HCT116 (cell line): Measurements from ENCODE around the gene ZSWIM4. TPM values are rescaled to one million over a fixed set of nuclear protein-coding genes. Genes with fewer than 3 reads are reported as not detected.
A peak's percentile ranks its signal among the peaks of the same experiment; 100 is the strongest.

Experiments
- ATAC-seq: fragments of 200-7000 bp; cut with Tn5 transposase; 2 replicates; pipeline ENCODE4 v1.9.1; 2020; ENCODE audit warnings: mild to moderate bottlenecking, moderate library complexity
- BruUV-seq: library from RNA; stranded (reverse); fragments of 400-500 nt; replicated peaks from 2 replicates; lab custom pipeline; 2021; lab: Mats Ljungman, UMichigan
- CTCF ChIA-PET: fragments of 300-600 bp; sonication (Branson Sonifier 250); formaldehyde crosslinking; loops from one replicate; lab custom pipeline; 2021; ENCODE audit warnings: antibody characterized with exemption; lab: Charles Lee
- POLR2A ChIA-PET: fragments of 300-600, 350-600 bp; sonication (Branson Sonifier 250); formaldehyde crosslinking; loops from one replicate; lab custom pipeline; 2021; ENCODE audit warnings: antibody characterized with exemption; lab: Charles Lee
- RAD21 ChIA-PET, 2 experiments: fragments of 300-600 bp; sonication (Branson Sonifier 250); formaldehyde crosslinking; loops; one replicate each; lab custom pipeline; 2023; ENCODE audit warnings: low total read pairs in 2 of 2; ENCODE audit not compliant: uncharacterized antibody in 2 of 2, unreplicated experiment in 2 of 2, low non-redundant PET in 1 of 2; lab: Charles Lee
- DNase-seq: peaks from one replicate; pipeline ENCODE4 v3.0.0-alpha.2; 2010; ENCODE audit warnings: low read depth, low spot score
- H2AFZ ChIP-seq: fragments of 200-600 bp; shearing (Covaris generic), sonication (generic); 2 replicates; pipeline ENCODE4 v1.6.1; 2017; ENCODE audit warnings: low read depth, mixed run types, mixed read lengths, antibody characterized with exemption, low read length; ENCODE audit not compliant: poor library complexity, severe bottlenecking
- H3K27ac ChIP-seq: 2 replicates; pipeline ENCODE4 v1.5.1; 2012; ENCODE audit warnings: low read depth, low read length
- H3K27me3 ChIP-seq: fragments of 200-600 bp; sonication (generic); 2 replicates; pipeline ENCODE4 v1.6.1; 2016; ENCODE audit warnings: mixed run types, low read length, mixed read lengths; ENCODE audit not compliant: insufficient read depth
- H3K36me3 ChIP-seq, 2 experiments: fragments of 200-500 bp in 1 of 2; fragments of 200-600 bp in 1 of 2; sonication (Bioruptor generic) in 1 of 2; sonication (generic) in 1 of 2; 2 replicates each; pipeline versions ENCODE4 v1.5.1 to v1.6.1; 2014 to 2016; ENCODE audit warnings: low read length in 2 of 2, inconsistent platforms in 1 of 2, mixed read lengths in 1 of 2, mixed run types in 1 of 2; ENCODE audit not compliant: insufficient read depth in 2 of 2, control insufficient read depth in 1 of 2
- H3K4me1 ChIP-seq, 2 experiments: fragments of 200-600 bp in 1 of 2; sonication (generic) in 1 of 2; 2 replicates each; pipeline versions ENCODE4 v1.5.1 to v1.6.1; 2012 to 2017; ENCODE audit warnings: low read length in 2 of 2, inconsistent platforms in 1 of 2, mild to moderate bottlenecking in 1 of 2, mixed read lengths in 1 of 2, mixed run types in 1 of 2, moderate library complexity in 1 of 2; ENCODE audit not compliant: insufficient read depth in 2 of 2, control insufficient read depth in 1 of 2
- H3K4me2 ChIP-seq: fragments of 200-600 bp; sonication (generic); 2 replicates; pipeline ENCODE4 v1.6.1; 2017; ENCODE audit warnings: mixed run types, low read length, mixed read lengths
- H3K4me3 ChIP-seq, 2 experiments: fragments of 200-600 bp in 1 of 2; sonication (generic) in 1 of 2; replicated peaks in 1 of 2; 2 replicates each; pipeline ENCODE4 v1.5.1; 2011 to 2016; ENCODE audit warnings: low read length in 2 of 2, control low read depth in 1 of 2, low read depth in 1 of 2, mild to moderate bottlenecking in 1 of 2, mixed read lengths in 1 of 2, mixed run types in 1 of 2
- H3K79me2 ChIP-seq: fragments of 200-600 bp; sonication (generic); 2 replicates; pipeline ENCODE4 v1.6.1; 2017; ENCODE audit warnings: mild to moderate bottlenecking, mixed run types, low read length, moderate library complexity, mixed read lengths; ENCODE audit not compliant: insufficient read depth
- H3K9ac ChIP-seq: fragments of 200-600 bp; sonication (generic); 2 replicates; pipeline ENCODE4 v1.6.1; 2016; ENCODE audit warnings: low read length, mixed read lengths
- H3K9me2 ChIP-seq: fragments of 200-600 bp; sonication (generic), shearing (Covaris generic); 2 replicates; pipeline ENCODE4 v1.6.1; 2017; ENCODE audit warnings: mixed run types, mild to moderate bottlenecking, moderate library complexity; ENCODE audit not compliant: insufficient read depth
- H3K9me3 ChIP-seq, 2 experiments: fragments of 200-500 bp in 1 of 2; fragments of 200-600 bp in 1 of 2; sonication (Bioruptor generic) in 1 of 2; sonication (generic) in 1 of 2; 2 replicates each; pipeline ENCODE4 v1.6.1; 2014 to 2017; ENCODE audit warnings: low read length in 2 of 2, mixed read lengths in 2 of 2, inconsistent platforms in 1 of 2, low read depth in 1 of 2, mild to moderate bottlenecking in 1 of 2, mixed run types in 1 of 2, moderate library complexity in 1 of 2; ENCODE audit not compliant: control insufficient read depth in 1 of 2, insufficient read depth in 1 of 2
- H4K20me1 ChIP-seq: fragments of 200-600 bp; sonication (generic), shearing (Covaris generic); 2 replicates; pipeline ENCODE4 v1.6.1; 2017; ENCODE audit warnings: mixed run types, mild to moderate bottlenecking, moderate library complexity; ENCODE audit not compliant: insufficient read depth
- CBX3 ChIP-seq: IDR thresholded peaks from 2 replicates; pipeline ENCODE4 v1.6.1; 2012; ENCODE audit warnings: low read depth
- ELF1 ChIP-seq: IDR thresholded peaks from 2 replicates; pipeline ENCODE4 v1.6.1; 2012; ENCODE audit warnings: low read depth, borderline replicate concordance
- EZH2 ChIP-seq: fragments of 200-600 bp; sonication (generic); IDR thresholded peaks from 2 replicates; pipeline ENCODE4 v1.6.1; 2017; ENCODE audit warnings: antibody characterized with exemption, mixed run types
- FOSL1 ChIP-seq: IDR thresholded peaks from 2 replicates; pipeline ENCODE4 v1.6.1; 2012; ENCODE audit warnings: low read depth
- JUND ChIP-seq: IDR thresholded peaks from 2 replicates; pipeline ENCODE4 v1.6.1; 2012
- POLR2A ChIP-seq: IDR thresholded peaks from 2 replicates; pipeline ENCODE4 v1.7.0; 2011; ENCODE audit warnings: borderline replicate concordance; ENCODE audit not compliant: insufficient read depth, insufficient read length; ENCODE audit errors: extremely low read depth
- SP1 ChIP-seq: IDR thresholded peaks from 2 replicates; pipeline ENCODE4 v1.6.1; 2012; ENCODE audit warnings: low read depth
- YY1 ChIP-seq: IDR thresholded peaks from 2 replicates; pipeline ENCODE4 v1.6.1; 2011; ENCODE audit warnings: low read length, low read depth, moderate library complexity, mild to moderate bottlenecking; ENCODE audit not compliant: insufficient replicate concordance; ENCODE audit errors: extremely low read depth
- ZFX ChIP-seq: fragments of 450-650 bp; IDR thresholded peaks from 2 replicates; pipeline ENCODE4 v1.6.1; 2017
- intact Hi-C: fragments of 100-400 bp; cut with micrococcal nuclease; formaldehyde crosslinking; loops from 2 replicates; pipeline ENCODE4 v1.10.0; 2022
- total RNA-seq: library from RNA; stranded (reverse); gene quantifications from one replicate; pipeline ENCODE4 v1.2.1, GENCODE V29; 2021; ENCODE audit not compliant: unreplicated experiment
- TF ChIP-seq, protein P1 (sequence below), 3 experiments: fragments of 200-600 bp in 1 of 3; sonication (generic) in 1 of 3; IDR thresholded peaks in 2 of 3; conservative IDR thresholded peaks in 1 of 3; 2 replicates each; pipeline ENCODE4 v1.5.1; 2012 to 2017; ENCODE audit warnings: low read depth in 2 of 3, low read length in 2 of 3, antibody characterized with exemption in 1 of 3, borderline replicate concordance in 1 of 3, control low read depth in 1 of 3, mild to moderate bottlenecking in 1 of 3, mixed read lengths in 1 of 3, mixed run types in 1 of 3, moderate library complexity in 1 of 3; ENCODE audit not compliant: insufficient read depth in 1 of 3
- TF ChIP-seq, protein P2 (sequence below): IDR thresholded peaks from 2 replicates; pipeline ENCODE4 v1.6.1; 2012
- TF ChIP-seq, protein P3 (sequence below): IDR thresholded peaks from 2 replicates; pipeline ENCODE4 v1.6.1; 2011; ENCODE audit warnings: mild to moderate bottlenecking, low read length, moderate library complexity; ENCODE audit not compliant: insufficient replicate concordance; ENCODE audit errors: extremely low read depth
- TF ChIP-seq, protein P4 (sequence below): IDR thresholded peaks from 2 replicates; pipeline ENCODE4 v1.6.1; 2012; ENCODE audit warnings: low read depth

ZSWIM4 gene
- total RNA-seq, 1 experiment from 2014 or later: 9.8 TPM

DNA sequence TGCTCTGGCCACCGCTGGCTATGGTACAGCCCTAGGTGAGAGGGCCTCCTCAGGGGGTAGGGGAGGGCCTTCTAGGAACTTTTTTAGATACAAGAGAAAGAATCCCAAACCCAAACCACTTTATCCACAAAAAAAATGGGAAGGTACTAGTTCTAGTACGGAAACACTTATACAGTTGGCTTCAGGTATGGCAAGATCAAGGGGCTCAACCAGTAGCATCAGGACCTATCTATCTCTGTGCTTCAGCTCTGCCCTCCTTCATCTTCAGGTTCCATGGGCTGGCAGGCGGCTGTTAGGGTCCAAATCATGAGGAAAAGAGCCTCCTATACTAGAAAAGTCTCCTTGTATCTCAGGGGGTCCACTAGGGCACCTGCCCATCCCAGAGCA, 29.2 kb upstream of the ZSWIM4 start:
- H3K27ac ChIP-seq: no peak overlapping the region
- ChIA-PET POLR2A (no interaction called here), CTCF (no interaction called here)
- H3K9me3 ChIP-seq: no peaks in the 10 kb centered on the region
- TF ChIP-seq, protein P1, sequence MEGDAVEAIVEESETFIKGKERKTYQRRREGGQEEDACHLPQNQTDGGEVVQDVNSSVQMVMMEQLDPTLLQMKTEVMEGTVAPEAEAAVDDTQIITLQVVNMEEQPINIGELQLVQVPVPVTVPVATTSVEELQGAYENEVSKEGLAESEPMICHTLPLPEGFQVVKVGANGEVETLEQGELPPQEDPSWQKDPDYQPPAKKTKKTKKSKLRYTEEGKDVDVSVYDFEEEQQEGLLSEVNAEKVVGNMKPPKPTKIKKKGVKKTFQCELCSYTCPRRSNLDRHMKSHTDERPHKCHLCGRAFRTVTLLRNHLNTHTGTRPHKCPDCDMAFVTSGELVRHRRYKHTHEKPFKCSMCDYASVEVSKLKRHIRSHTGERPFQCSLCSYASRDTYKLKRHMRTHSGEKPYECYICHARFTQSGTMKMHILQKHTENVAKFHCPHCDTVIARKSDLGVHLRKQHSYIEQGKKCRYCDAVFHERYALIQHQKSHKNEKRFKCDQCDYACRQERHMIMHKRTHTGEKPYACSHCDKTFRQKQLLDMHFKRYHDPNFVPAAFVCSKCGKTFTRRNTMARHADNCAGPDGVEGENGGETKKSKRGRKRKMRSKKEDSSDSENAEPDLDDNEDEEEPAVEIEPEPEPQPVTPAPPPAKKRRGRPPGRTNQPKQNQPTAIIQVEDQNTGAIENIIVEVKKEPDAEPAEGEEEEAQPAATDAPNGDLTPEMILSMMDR (IDR thresholded peaks at IDR 0.05 in 2 of 3, conservative IDR thresholded peaks at IDR 0.05 in 1 of 3; ENCODE audit: borderline replicate concordance in 1 of 3, insufficient read depth in 1 of 3, low read depth in 2 of 3, low read length in 2 of 3): no peak
- TF ChIP-seq FOSL1: no peak
- TF ChIP-seq, protein P2, sequence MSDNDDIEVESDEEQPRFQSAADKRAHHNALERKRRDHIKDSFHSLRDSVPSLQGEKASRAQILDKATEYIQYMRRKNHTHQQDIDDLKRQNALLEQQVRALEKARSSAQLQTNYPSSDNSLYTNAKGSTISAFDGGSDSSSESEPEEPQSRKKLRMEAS: no peak
- TF ChIP-seq, protein P3, sequence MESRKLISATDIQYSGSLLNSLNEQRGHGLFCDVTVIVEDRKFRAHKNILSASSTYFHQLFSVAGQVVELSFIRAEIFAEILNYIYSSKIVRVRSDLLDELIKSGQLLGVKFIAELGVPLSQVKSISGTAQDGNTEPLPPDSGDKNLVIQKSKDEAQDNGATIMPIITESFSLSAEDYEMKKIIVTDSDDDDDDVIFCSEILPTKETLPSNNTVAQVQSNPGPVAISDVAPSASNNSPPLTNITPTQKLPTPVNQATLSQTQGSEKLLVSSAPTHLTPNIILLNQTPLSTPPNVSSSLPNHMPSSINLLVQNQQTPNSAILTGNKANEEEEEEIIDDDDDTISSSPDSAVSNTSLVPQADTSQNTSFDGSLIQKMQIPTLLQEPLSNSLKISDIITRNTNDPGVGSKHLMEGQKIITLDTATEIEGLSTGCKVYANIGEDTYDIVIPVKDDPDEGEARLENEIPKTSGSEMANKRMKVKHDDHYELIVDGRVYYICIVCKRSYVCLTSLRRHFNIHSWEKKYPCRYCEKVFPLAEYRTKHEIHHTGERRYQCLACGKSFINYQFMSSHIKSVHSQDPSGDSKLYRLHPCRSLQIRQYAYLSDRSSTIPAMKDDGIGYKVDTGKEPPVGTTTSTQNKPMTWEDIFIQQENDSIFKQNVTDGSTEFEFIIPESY: no peak
- no peak for TF ChIP-seq EZH2
- TF ChIP-seq SP1: no peak
- TF ChIP-seq ZFX: no peak
- TF ChIP-seq CBX3: no peak
- no peak for TF ChIP-seq JUND
- no peak for TF ChIP-seq ELF1
- TF ChIP-seq POLR2A: no peak
- no peak for TF ChIP-seq YY1
- TF ChIP-seq, protein P4, sequence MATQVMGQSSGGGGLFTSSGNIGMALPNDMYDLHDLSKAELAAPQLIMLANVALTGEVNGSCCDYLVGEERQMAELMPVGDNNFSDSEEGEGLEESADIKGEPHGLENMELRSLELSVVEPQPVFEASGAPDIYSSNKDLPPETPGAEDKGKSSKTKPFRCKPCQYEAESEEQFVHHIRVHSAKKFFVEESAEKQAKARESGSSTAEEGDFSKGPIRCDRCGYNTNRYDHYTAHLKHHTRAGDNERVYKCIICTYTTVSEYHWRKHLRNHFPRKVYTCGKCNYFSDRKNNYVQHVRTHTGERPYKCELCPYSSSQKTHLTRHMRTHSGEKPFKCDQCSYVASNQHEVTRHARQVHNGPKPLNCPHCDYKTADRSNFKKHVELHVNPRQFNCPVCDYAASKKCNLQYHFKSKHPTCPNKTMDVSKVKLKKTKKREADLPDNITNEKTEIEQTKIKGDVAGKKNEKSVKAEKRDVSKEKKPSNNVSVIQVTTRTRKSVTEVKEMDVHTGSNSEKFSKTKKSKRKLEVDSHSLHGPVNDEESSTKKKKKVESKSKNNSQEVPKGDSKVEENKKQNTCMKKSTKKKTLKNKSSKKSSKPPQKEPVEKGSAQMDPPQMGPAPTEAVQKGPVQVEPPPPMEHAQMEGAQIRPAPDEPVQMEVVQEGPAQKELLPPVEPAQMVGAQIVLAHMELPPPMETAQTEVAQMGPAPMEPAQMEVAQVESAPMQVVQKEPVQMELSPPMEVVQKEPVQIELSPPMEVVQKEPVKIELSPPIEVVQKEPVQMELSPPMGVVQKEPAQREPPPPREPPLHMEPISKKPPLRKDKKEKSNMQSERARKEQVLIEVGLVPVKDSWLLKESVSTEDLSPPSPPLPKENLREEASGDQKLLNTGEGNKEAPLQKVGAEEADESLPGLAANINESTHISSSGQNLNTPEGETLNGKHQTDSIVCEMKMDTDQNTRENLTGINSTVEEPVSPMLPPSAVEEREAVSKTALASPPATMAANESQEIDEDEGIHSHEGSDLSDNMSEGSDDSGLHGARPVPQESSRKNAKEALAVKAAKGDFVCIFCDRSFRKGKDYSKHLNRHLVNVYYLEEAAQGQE: no peak
- TF ChIP-seq, all 23 proteins: peak for 0
- no TSS peak for BruUV-seq
- intact Hi-C loops: no loop called here
- H3K4me2 ChIP-seq: 0 out of 2 replicates have a peak overlapping the region, but pooled peaks have one; percentile 72
- no peaks in the 10 kb centered on the region for H3K27me3 ChIP-seq
- DNase-seq: no peak
- ATAC-seq: no peak
- H2AFZ ChIP-seq: no peak overlapping the region
- H3K4me3 ChIP-seq: no peak overlapping the region
- H3K4me1 ChIP-seq: peaks cover 3 to 17% of the 10 kb centered on the region in 2 experiments; a peak in 2 of 4 replicates
- H3K9me2 ChIP-seq: no peaks in the 10 kb centered on the region
- H3K79me2 ChIP-seq: no peaks in the 10 kb centered on the region
- no peaks in the 10 kb centered on the region for H4K20me1 ChIP-seq
- H3K9ac ChIP-seq: no peak overlapping the region
- RAD21 ChIA-PET: no interaction called here
- no peaks in the 10 kb centered on the region; a peak in 2 of 4 replicates for H3K36me3 ChIP-seq
